ENCODE results near the gene TMEFF2. TPM values are rescaled to one million over a fixed set of nuclear protein-coding genes. Genes with fewer than 3 reads are reported as not detected.
A peak's percentile ranks its signal among the peaks of the same experiment; 100 is the strongest.

TMEFF2 gene
- total RNA-seq, 1 donor from 2014 or later, result 0.41 TPM

DNA sequence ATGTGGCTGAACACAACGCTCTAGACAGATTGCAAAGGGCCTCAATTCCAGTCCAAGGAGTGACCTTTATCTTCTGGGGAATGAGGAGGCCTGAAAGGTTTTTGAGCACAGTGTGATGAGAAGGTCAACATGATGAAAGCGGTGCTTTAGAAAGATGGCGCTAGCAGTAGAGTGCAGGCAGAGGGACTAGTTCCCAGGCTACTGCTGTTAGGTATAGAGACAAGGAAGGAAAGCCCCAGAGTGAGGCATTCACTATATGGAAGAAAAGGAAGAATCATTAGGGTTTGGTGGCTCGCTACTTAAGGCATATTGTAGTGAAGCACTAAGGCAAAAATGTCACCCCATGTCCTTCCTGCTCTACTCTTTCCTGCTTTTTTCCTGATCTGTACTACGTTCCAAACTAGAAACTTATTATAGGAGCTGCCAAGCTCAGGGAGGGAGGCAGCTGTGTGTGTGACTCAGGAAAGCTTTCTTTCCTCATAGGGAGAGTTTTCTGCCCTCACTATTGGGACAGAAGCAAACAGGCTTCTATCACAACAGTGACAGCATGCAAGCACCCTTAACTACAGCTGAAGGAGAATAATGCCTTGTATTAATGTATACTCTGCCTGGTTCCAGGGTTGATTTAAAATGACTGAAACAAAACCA lies 187.0 kb downstream of the TMEFF2 start:
- no peak for DNase-seq

DNA sequence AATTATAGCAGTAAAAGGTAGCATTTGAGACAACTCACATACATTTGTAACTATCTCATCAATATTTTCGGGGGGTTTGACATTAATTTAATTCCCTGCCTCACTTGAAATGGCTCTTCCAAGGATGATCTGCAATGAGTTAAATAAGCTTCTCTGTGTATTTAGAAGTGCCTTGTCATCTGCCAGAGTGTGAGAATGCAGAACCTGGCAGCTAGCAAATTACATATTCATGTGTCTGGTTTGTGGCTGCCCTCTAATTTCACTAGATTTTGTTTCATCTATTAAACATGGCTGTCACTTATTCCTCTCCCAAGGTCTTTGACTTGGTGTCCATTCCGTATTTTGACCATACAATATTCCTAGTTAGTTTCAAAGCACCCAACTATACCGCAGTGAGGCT lies 189.5 kb downstream of the TMEFF2 start:
- DNase-seq, result no peak

GRCh38 chr2:192004188-192004963 lies 190.4 kb downstream of the TMEFF2 start:
- DNase-seq, result no peak

- no peak for DNase-seq
These were observed 192.3 kb downstream of the TMEFF2 start for GRCh38 chr2:192002418-192002817.

DNA sequence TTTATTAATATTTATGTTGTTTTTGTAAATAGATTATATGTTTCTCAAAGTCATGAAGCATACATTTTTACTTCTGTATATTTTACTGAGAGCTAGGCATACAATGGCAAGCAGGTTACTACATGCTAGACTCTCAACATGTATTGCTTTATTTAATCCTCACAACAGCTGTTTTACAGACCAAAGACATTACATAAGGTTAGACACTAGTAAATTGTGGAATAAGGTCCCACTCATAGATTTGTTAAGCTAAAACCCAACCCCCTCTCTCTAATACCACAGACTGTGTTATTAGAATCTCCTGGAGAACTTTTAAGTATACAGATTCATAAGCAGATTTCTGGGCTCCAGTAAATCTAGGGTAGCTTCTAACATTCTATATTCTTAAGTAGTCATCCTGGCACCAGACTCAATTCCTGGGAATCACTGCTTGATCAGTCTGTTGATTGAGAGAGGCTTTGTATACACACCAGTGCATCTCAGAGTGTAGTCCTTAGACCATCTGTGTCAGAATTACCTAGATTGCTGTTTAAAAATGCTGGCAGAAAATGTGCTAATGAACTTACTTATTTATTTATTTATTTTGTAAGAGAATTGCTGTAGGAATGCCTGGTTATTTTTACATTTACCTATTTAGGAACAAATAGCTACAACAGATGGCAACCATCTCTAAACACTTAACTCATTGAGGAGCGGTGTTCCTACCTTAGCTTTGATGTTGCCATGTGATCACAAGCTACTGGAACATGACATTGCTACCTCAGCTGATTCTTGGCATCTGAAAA lies 194.3 kb downstream of the TMEFF2 start:
- peak; percentile 26 for DNase-seq

- no peak for DNase-seq
These were observed 195.5 kb downstream of the TMEFF2 start for GRCh38 chr2:191999101-191999841.

DNA sequence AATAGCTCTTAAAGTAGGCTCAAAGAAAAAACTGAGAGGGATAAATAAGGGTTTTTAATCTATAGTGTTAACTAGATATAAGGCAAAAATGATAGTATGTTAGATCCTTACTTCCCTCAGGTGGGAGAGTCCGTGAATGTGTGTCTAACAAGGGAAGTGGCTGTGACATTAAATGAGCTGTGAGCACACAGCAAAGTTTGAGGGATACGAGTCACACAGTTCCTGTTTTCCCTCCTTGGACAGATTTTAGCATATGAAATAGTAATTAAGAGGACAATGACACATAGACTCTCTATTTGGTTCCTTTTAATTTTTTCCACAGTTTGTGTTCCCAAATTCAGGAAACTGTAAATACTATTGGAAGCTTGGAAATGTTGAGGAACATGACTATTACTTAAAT lies 199.4 kb downstream of the TMEFF2 start:
- DNase-seq, result no peak

GRCh38 chr2:191994749-191995148 lies 200.0 kb downstream of the TMEFF2 start:
- no peak for DNase-seq

- DNase-seq, result no peak
These were observed 203.3 kb downstream of the TMEFF2 start for GRCh38 chr2:191991442-191991841.

GRCh38 chr2:191985740-191986139 lies 209.0 kb downstream of the TMEFF2 start:
- no peak for DNase-seq

GRCh38 chr2:191983591-191983990 lies 211.1 kb downstream of the TMEFF2 start:
- no peak for DNase-seq

- peak; percentile 5 for DNase-seq
These were observed 211.5 kb downstream of the TMEFF2 start for GRCh38 chr2:191983186-191983585.

DNA sequence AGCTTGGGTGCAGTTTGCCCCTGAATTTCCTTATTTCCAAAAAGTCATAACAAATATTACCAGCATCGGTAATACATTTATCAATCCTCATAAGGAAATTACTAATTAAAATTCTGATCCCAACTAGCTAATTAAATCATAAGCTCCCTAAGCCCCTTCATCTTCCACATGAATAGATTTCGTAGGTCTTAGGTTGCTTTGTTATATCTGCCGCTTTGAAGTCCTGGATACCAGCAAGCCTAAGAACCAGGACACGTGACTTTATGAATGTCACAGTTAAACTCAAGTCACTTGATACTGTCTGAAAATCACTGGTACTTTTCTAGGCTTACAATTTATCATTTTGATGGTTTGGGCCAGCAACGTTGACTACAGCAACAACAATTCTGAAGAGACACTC lies 213.0 kb downstream of the TMEFF2 start:
- no peak for DNase-seq

DNA sequence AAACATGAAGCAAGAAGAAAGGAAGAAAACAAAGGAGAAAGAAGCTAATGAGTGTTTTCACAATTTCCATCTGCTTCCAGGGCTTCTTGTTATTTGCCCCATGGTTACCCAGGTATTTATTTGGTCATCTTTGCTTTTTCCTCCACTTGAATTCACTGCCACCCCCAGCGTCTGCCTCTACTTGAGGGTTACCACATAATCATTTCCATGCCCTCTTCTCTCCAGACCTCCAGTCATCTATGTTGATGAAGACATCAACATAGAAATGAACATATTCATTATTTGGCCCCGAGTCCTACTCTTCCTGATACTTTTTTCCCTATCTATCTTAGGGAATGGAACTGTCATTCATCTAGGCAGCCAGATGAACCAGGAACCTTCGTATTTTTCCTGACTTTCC lies 214.2 kb downstream of the TMEFF2 start:
- no peak for DNase-seq

DNA sequence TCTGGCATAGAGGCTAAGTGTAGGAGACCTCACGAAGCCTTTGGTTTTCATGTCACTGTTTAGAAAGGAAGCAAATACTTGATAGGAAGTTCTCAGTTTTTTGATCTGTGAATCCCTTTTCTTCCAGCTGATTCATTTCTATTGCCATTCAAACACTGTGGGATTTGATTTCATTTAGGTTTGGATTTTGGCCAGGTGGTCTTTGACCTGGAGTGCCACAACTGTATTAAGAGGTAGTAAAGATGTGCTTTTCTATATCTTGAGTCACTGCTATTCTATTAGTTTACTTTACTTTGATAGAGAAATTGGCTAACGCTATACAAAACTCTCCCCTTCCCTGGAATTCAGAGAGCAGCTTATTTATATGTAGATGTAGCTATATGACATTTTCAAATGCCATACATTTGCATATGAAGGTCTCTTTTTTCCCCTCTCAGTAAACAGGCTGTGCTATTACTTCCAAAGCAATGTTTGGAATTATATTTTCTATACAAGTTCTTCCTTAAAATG lies 215.5 kb downstream of the TMEFF2 start:
- DNase-seq, result no peak

DNA sequence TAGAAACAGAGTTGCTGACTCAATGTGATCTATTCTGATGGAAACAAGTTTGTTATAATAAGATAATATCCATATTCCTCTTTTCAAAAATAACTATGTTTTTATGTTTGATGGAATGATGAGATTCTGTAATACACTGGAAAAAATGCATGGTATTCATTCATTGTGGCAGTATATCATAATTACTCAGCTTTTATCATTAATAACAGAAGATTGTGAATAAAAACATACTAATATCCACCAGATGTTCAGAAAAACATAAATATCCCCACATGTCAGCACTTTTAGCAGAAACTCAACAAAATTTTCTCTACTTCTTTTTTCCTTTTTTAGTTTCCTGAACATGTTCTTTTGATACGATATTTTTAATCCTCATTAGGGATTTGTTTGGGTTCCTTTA lies 217.0 kb downstream of the TMEFF2 start:
- DNase-seq, result no peak

DNA sequence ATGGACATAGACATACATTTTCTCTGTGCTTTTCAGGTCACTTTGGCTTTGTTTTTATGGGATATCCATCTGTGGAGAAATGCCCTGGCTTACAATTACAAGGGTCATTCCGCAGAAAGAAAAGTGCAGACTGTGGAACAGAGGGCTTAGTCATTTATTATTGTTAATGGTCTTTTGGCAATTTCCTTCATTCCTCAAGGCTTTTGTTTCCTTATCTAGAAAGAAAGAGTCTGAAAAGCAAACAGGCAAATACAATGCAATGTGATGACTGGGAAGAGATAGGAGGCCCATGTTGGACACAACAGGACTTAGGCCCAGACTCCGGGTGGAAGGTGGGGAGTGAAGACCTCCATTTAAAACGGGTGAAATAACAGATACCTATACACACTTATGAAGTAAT lies 218.3 kb downstream of the TMEFF2 start:
- no peak for DNase-seq

DNA sequence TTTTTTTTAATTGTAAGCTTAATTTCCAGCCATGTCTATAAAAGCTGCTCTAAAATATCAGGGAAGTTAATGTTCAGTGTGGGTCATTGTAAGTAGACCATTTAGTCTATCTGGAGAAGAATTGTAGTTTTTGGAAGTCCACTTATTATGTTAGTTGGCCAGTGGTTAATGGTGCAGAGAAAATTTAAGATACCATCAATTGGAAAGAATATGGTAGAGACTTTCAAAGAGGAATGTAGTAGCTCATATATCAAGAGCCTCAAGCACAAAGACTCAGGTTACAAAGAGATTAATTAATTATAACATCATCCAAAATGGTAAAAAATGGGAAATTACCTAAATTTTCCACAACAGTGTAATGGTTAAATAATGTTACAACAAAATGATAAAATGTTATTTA lies 220.1 kb downstream of the TMEFF2 start:
- DNase-seq, result no peak

DNA sequence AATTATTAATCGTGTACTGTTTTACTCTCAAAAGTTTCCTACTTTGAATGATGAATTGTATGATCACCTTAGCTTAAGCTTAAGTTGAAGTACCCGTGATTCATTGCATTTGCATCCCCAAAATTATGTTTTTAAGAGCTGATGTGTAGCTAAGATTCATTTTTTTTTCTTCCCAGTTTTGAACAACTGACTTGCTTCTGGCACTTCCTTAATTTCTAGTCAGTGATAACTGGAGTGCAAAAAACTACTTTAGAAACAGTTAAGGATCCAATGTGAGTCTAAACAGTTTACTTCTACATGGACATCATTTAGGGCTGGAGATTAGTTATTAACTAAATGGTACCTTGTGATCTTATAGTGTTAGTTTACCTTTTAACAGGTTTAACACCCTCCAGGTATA lies 223.9 kb downstream of the TMEFF2 start:
- no peak for DNase-seq

- DNase-seq, result no peak
These were observed 226.6 kb downstream of the TMEFF2 start for GRCh38 chr2:191968120-191968519.

DNA sequence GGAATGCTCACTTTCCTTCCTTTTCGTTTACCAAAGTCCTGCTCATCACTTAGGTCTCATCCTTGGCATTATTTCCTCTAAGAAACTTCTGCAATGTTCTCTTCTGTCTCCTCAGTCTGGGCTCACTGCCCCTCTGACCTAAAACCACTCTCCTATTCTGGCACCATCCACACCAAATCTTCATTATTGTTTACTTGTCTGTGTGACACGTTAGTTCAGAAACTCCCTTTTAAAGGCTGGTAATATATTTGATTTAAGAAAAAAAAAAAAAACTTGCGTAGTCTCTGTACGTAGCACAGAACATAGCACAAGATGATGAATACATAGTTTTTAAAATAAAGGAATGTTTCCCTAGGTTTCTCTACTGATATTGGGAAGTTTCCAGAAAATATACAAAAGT lies 229.0 kb downstream of the TMEFF2 start:
- DNase-seq, result no peak

DNA sequence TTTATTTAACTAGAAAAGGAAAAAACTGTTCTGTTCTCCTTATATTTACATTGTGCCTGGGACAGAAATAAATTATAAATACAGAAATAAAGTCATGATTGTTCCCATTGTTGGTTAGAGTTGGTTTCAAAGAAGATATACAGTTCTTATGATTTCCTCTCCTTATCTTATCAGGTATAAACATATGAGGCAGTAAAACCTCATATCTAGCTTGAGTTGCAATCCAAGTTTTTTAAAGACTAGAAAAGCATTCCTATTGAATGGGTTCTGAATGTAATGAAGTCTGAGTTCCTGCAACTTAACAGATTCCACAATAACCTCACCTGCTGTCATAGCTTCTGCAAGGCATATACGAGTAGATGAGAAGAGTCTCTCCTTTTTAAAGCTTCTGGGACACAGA lies 233.2 kb downstream of the TMEFF2 start:
- no peak for DNase-seq
